Stimulated activated CD8-positive, alpha-beta memory T cell treated with anti-CD3 and anti-CD28 coated beads, Interleukin-4, amount 100 ng/mL, for 24 hours (primary cell): ENCODE data around the gene UGT1A10.
"Not testable (repeated sequence)": the region's sequence is repeated elsewhere in the genome, so short reads cannot be mapped to it uniquely, and the experiment has no call there.

Source experiments
- DNase-seq: peaks from one replicate; pipeline ENCODE4 v3.0.0-alpha.2; 2020; ENCODE audit warnings: low read depth

The UGT1A10 gene

GRCh38 chr2:233636306-233636705 lies at the start of gene UGT1A10:
Gene UGT1A10, plus strand, starts transcription at chr2:233636448. Its CDS starts 75 bp downstream, at chr2:233636523.
- not testable (repeated sequence) for DNase-seq

GRCh38 chr2:233588400-233588799 lies 47.8 kb upstream of the UGT1A10 start:
- no peak for DNase-seq

DNA sequence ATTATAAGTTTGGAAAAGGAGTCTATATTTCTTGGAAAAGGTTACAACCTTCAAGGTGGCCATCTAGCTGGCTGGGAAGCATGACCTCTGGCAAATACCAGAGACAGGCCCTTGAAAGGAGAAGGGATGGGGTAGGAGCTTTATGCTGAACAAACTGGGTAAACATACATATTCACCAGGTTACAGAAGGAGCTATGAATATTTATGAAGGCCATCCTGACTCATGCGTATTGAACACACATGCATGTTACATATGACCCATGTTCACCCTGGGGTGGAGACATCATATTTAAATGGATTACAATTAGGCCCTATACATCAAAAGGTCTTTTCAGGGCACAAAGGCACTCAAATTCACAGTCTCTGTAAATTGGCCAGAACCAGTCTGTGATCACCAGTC lies 43.5 kb upstream of the UGT1A10 start:
- DNase-seq: not testable (repeated sequence)

DNA sequence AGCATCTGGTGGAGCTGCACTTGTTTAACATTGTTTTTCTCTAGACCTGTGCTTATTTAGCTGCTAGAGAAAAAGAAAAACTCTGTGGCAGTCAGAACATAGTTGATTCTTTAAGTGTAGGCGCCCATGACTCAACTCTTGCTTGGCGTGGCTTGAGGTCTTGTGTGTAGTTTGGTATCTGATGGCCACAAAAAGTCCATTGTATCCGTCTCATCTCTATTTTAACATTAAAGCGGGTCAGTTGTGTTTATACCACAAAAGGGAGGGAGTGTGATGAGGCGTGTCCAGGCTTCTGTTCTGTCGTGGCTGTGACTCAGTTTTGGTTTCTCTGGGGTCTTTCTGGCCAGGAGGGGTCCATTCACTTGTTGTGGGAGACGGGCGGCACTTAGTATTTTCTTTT lies 43.0 kb upstream of the UGT1A10 start:
- DNase-seq: no peak

DNA sequence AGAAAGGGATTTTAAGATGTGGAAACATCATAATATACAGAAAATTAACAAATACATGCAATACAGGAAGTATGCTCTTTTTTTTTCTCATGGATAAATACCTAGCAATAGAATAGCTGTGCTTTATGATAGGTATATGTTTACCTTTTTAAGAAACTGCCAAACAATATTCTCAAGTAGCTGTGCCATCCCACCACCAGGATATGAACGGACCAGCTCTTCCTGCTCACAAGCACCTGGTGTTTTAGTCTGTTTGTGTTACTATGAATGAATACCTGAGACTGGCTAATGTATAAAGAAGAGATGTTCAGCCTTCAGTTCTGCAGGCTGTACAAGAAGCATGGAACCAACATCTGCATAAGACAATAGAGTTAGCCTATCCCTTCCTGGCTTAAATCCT lies 38.7 kb upstream of the UGT1A10 start:
- DNase-seq: no peak

DNA sequence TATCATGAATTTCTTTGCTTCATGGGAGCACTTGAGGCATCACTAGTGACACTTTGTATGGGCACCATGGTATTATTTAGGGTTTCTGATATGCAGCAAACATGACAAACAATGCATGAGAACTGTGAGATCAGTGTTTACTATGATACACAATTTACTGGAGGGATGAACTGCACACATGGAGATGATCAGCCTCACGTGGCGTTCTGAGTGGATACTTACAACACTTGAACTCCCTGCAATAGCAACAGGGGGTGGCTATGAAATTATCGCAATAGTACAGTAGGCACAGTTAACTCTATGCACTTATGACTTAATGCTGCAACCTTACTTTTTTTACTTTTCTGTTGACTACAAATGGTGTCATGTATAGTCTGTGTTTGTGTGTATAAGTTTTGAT lies 37.3 kb upstream of the UGT1A10 start:
- DNase-seq: no peak

- no peak for DNase-seq
Measured at GRCh38 chr2:233600386-233600785, 35.9 kb upstream of the UGT1A10 start.

GRCh38 chr2:233602076-233602475 lies 34.2 kb upstream of the UGT1A10 start:
- no peak for DNase-seq

GRCh38 chr2:233603520-233603919 lies 32.7 kb upstream of the UGT1A10 start:
- DNase-seq: no peak

GRCh38 chr2:233604826-233605225 lies 31.4 kb upstream of the UGT1A10 start:
- DNase-seq: no peak

DNA sequence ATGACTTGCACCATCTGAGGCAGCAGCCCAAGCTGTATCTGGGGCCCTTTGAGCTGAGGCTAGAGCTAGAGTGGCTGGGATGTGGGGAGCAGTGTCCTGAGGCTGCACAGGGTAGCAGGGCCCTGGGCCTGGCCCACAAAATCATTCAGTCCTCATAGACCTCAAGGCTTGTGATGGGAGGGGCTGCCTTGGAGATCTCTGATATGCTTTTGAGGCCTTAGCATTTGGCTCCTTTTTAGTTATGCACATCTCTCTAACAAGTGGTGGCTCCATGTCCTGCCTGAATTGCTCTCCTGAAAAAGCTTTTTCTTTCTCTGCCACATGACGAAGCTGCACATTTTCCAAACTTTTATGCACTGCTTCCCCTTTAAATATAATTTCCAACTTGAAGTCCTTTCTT lies 30.6 kb upstream of the UGT1A10 start:
- DNase-seq: no peak

- DNase-seq: no peak
Measured at GRCh38 chr2:233611284-233611683, 25.0 kb upstream of the UGT1A10 start.

DNA sequence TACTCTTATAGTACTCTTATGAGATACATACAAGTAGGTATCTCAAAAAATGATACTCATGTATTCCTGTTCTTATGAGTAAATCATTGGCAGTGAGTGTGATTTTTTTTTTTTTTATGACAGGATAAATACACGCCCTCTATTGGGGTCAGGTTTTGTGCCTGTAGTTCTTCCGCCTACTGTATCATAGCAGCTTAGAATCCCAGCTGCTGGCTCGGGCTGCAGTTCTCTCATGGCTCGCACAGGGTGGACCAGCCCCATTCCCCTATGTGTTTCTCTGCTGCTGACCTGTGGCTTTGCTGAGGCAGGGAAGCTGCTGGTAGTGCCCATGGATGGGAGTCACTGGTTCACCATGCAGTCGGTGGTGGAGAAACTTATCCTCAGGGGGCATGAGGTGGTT lies 18.8 kb upstream of the UGT1A10 start, which contains the start of gene UGT1A8:
Gene UGT1A8, plus strand, starts transcription at position 158 of the 400 bp plus-strand sequence. Its CDS starts 75 bp downstream, at position 233.
- not testable (repeated sequence) for DNase-seq

DNA sequence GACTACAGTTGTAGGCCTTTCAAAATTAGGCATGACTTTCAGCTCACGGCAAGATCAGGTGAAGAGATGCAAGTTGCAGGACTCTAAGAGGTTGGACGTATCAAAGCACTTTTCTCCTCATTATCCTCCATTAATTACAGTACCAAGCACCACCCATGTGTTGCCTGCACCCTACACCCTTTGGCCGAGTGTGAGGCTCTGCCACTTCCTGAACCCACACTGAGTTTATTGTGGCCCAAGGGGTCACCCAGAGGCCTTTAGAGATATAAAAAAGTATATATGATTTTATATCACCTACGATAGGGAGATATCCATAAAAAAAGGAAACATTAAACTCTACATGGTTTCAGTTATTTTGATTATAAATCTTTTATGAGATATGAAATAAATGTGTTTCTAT lies 16.0 kb upstream of the UGT1A10 start:
- DNase-seq: no peak

GRCh38 chr2:233621863-233622262 lies 14.4 kb upstream of the UGT1A10 start:
- not testable (repeated sequence) for DNase-seq

- no peak for DNase-seq
Measured at GRCh38 chr2:233627331-233628025, 8.8 kb upstream of the UGT1A10 start.

DNA sequence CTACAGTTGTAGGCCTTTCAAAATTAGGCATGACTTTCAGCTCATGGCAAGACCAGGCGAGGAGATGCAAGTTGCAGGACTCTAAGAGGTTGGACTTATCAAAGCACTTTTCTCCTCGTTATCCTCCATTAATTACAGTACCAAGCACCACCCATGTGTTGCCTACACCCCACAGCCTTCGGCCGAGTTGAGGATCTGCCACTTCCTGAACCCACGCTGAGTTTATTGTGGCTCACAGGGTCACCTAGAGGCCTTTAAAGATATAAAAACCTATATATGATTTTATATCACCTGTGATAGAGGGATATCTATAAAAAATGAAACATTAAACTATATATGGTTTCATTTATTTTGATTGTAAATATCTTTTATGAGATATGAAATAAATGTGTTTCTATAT lies 2.6 kb downstream of the UGT1A10 start:
- DNase-seq: no peak

- no peak for DNase-seq
Measured at GRCh38 chr2:233639860-233640259, 3.6 kb downstream of the UGT1A10 start.

DNA sequence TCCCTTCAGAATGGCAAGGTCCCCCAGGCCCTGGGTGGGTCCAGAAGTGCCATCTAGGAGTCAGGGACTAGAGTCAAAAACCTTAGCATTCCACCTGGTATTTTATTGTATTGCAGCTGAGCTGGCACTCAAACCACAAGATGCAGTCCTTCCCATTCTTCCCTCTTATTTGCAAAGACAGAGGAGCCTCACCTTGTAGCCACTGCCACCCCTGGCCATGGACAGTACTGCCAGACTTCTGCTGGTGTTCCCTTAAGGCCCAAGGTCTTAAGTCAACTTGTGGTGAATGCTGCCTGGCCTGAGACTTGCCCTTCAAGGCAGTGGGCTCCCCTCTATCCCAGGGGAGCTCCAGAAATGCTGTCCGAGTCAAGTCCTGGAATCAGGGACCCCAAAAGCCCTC lies 6.9 kb downstream of the UGT1A10 start:
- no peak for DNase-seq

GRCh38 chr2:233646033-233646432 lies 9.8 kb downstream of the UGT1A10 start:
- not testable (repeated sequence) for DNase-seq

DNA sequence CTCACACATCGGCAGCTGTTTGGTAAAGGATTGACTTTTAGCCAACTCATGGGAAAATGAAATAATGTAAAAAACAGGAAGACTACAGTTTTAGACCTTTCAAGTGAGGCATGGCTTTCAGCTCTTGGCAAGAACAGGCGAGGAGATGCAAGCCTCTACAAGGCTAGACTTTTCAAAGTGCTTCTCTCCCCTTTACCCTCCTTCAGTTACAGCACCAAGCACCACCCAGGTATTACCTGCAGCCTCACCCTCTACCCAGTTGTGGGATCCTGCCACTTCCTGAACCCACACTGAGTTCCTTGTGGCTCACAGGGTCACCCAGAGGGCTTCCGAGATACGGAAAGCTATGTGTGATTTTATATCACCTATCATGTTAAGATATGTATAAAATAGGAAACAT lies 14.7 kb downstream of the UGT1A10 start:
- DNase-seq: no peak

DNA sequence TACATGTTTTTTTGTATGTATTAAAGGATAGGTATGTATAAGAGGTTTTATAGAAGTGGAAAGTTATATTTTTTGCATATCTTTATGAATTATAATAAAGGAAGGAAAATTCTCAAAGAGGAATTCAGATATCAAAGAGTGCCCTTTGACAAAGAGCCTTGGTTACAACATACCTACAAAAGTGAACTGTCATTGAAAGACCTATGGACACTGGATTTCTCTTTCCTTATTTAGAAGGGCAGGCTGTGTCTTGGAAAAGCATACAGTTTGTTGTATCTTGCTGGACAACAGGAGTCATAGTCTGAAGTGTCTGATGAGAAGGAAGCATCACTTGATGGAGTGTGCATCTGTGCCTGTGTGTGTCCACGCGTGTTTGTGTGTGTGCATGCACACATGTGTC lies 15.2 kb downstream of the UGT1A10 start:
- DNase-seq: no peak

GRCh38 chr2:233654501-233654900 lies 18.3 kb downstream of the UGT1A10 start:
- DNase-seq: no peak

DNA sequence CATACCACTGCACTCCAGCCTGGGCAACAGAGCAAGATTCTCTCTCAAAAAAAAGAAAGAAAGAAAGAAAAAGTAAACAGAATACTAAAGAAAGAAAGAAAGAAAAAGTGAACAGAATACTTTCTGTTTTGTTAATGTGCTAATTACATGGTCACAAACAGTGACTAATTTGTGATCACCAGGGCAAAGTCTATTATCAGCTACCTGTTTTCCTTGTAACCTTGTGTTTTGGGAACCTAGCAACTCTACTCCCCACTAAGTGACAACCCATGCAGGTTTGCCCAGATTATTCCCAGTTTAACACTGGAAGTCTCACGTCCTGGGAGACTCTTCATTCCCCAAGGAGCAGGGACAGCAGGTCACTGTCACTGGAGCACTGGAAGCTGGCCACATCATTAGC lies 18.8 kb downstream of the UGT1A10 start:
- DNase-seq: no peak
